ENCODE results near the gene WNT1. TPM values are rescaled to one million over a fixed set of nuclear protein-coding genes. Genes with fewer than 3 reads are reported as not detected.
A peak's percentile ranks its signal among the peaks of the same experiment; 100 is the strongest.

The WNT1 gene
- total and polyA plus RNA-seq, 3 donors from 2014 or later = 0.62 to 1.4 (median 1.2) TPM

DNA sequence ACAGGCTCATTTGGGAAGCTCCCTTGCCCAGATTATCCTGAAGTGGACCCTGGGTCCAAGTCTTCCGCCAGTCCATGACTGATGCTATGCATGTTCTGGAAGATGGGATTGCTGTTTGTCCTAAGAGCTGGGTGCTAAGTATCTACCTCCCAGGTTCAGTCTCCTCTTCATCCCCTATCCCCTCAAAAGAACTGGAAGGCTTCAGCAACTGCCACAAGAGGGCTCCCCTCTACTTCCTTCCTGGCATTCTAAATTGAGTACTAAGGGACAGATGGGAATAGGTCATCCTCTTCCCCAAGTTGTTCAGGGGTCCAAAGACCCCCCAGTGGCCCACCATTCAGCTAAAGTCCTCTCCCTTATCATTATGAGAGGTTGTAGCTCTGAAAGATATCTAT is 43.8 kb upstream of the WNT1 start:
- no peak for DNase-seq
- 89 to 100% methylated on average over 1 of the region's 1 CpG for WGBS, 2 donors
- no peak overlapping the region for H3K4me3 ChIP-seq
- H3K9me3 ChIP-seq = no peaks in the 10 kb centered on the region
- intact Hi-C loops (cut with DNase I; ENCODE audit: low total_unique reads) = no loop called here
- H3K27me3 ChIP-seq = no peaks in the 10 kb centered on the region
- TF ChIP-seq, protein P1, sequence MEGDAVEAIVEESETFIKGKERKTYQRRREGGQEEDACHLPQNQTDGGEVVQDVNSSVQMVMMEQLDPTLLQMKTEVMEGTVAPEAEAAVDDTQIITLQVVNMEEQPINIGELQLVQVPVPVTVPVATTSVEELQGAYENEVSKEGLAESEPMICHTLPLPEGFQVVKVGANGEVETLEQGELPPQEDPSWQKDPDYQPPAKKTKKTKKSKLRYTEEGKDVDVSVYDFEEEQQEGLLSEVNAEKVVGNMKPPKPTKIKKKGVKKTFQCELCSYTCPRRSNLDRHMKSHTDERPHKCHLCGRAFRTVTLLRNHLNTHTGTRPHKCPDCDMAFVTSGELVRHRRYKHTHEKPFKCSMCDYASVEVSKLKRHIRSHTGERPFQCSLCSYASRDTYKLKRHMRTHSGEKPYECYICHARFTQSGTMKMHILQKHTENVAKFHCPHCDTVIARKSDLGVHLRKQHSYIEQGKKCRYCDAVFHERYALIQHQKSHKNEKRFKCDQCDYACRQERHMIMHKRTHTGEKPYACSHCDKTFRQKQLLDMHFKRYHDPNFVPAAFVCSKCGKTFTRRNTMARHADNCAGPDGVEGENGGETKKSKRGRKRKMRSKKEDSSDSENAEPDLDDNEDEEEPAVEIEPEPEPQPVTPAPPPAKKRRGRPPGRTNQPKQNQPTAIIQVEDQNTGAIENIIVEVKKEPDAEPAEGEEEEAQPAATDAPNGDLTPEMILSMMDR (IDR thresholded peaks at IDR 0.05) = no peak
- TF ChIP-seq POLR2A (IDR thresholded peaks at IDR 0.05) = no peak
- no peaks in the 10 kb centered on the region for H3K36me3 ChIP-seq (ENCODE audit: low read depth, missing control alignments)
- no peak overlapping the region for H3K27ac ChIP-seq
- H3K4me1 ChIP-seq = no peaks in the 10 kb centered on the region

- Histone ChIP-seq H3K36me3 (ENCODE audit: low read depth, missing control alignments) (no peaks in the 10 kb centered on the region), H3K27me3 (no peaks in the 10 kb centered on the region), H3K4me1 (no peaks in the 10 kb centered on the region), H3K4me3 (no peak overlapping the region), H3K9me3 (no peaks in the 10 kb centered on the region), H3K27ac (no peak overlapping the region)
- TF ChIP-seq POLR2A (IDR thresholded peaks at IDR 0.05) = no peak
- TF ChIP-seq, protein P1 (IDR thresholded peaks at IDR 0.05) = peak; percentile 42 to 93 (median 70)
- intact Hi-C loops (cut with DNase I; ENCODE audit: low total_unique reads) = no loop called here
- DNase-seq = peak; percentile 83
Measured at GRCh38 chr12:48936379-48936979, 41.6 kb upstream of the WNT1 start.

DNA sequence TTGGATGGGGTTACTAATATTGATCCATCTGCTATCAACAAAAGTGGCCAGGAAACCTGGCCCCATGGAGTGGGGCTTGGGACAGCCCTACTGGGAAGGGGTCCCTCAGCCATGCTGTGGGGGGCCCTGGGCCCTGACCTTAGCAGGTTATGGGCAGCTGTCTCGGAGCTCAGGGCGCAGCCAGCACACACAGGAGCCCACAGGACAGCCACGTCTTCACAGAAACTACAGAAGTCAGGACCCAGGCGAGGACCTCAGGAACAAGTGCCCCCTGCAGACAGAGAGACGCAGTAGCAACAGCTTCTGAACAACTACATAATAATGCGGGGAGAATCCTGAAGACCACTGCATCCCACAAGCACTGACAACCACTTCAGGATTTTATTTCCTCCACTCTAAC is 41.0 kb upstream of the WNT1 start:
- DNase-seq = no peak
- Histone ChIP-seq H3K36me3 (ENCODE audit: low read depth, missing control alignments) (no peaks in the 10 kb centered on the region), H3K4me3 (no peak overlapping the region), H3K4me1 (no peaks in the 10 kb centered on the region), H3K9me3 (no peaks in the 10 kb centered on the region), H3K27me3 (no peaks in the 10 kb centered on the region), H3K27ac (no peak overlapping the region)
- TF ChIP-seq POLR2A (IDR thresholded peaks at IDR 0.05) = no peak
- TF ChIP-seq, protein P1 (IDR thresholded peaks at IDR 0.05) = no peak
- WGBS, 2 donors = 92 to 95% methylated on average over 6 of the region's 6 CpGs
- intact Hi-C loops (cut with DNase I; ENCODE audit: low total_unique reads) = no loop called here

DNA sequence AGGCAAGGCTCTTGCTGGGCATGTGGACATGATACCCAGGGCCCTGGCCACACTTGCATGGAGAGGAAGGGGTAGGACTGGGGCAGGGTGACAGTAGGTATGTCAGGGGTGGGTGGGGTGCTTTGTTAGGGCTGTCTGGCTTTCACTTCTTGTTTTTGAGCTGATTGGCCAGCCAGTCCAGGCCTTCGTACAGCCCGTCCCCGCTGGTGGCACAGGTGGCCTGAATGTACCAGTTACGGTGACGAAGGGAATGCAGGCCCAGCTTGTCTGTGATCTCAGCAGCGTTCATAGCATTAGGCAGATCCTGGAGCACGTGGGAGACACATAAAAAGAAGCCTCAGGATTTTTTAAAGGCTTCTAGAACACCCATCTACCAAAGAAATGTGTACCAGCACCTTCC is 39.3 kb upstream of the WNT1 start:
- intact Hi-C loops (cut with DNase I; ENCODE audit: low total_unique reads) = no loop called here
- no peaks in the 10 kb centered on the region for H3K36me3 ChIP-seq (ENCODE audit: low read depth, missing control alignments)

More for the DNA sequence above, 39.3 kb upstream of the WNT1 start:
- Histone ChIP-seq H3K9me3 (no peaks in the 10 kb centered on the region), H3K4me1 (no peaks in the 10 kb centered on the region), H3K4me3 (no peak overlapping the region), H3K27me3 (no peaks in the 10 kb centered on the region), H3K27ac (no peak overlapping the region)
- WGBS, 2 donors = 86 to 94% methylated on average over 7 of the region's 7 CpGs
- TF ChIP-seq, protein P1 (IDR thresholded peaks at IDR 0.05) = no peak
- no peak for TF ChIP-seq POLR2A (IDR thresholded peaks at IDR 0.05)
- no peak for DNase-seq
